Activated naive CD4-positive, alpha-beta T cell treated with Interleukin-2 at 50 U/mL for 16 hours (primary cell): ENCODE measurements around the gene KCNT1.

Source experiments
- DNase-seq: peaks from one replicate; pipeline ENCODE4 v3.0.0-alpha.2; 2020

KCNT1 gene

GRCh38 chr9:135749171-135750045, 47.4 kb downstream of the KCNT1 start:
- no peak for DNase-seq

GRCh38 chr9:135750786-135751185, 48.8 kb downstream of the KCNT1 start:
- DNase-seq = no peak

- DNase-seq = no peak
Measured at GRCh38 chr9:135751501-135751900, 49.5 kb downstream of the KCNT1 start.

GRCh38 chr9:135752281-135753204, 50.6 kb downstream of the KCNT1 start:
- no peak for DNase-seq

GRCh38 chr9:135753391-135754105, 51.6 kb downstream of the KCNT1 start:
- DNase-seq = no peak

- DNase-seq = no peak
Measured at GRCh38 chr9:135756576-135756975, 54.6 kb downstream of the KCNT1 start.

- no peak for DNase-seq
Measured at GRCh38 chr9:135757356-135757755, 55.4 kb downstream of the KCNT1 start.

- no peak for DNase-seq
Measured at GRCh38 chr9:135758056-135758455, 56.1 kb downstream of the KCNT1 start.

- DNase-seq = no peak
Measured at GRCh38 chr9:135758870-135759269, 56.9 kb downstream of the KCNT1 start.

- DNase-seq = no peak
Measured at GRCh38 chr9:135759676-135760300, 57.8 kb downstream of the KCNT1 start.

- no peak for DNase-seq
Measured at GRCh38 chr9:135760465-135760864, 58.5 kb downstream of the KCNT1 start.

- DNase-seq = no peak
Measured at GRCh38 chr9:135761150-135761844, 59.3 kb downstream of the KCNT1 start.

GRCh38 chr9:135761845-135762168, 59.8 kb downstream of the KCNT1 start:
- DNase-seq = no peak

GRCh38 chr9:135762921-135763320, 60.9 kb downstream of the KCNT1 start:
- no peak for DNase-seq

- no peak for DNase-seq
Measured at GRCh38 chr9:135763716-135764446, 61.9 kb downstream of the KCNT1 start.

GRCh38 chr9:135764731-135765130, 62.7 kb downstream of the KCNT1 start:
- no peak for DNase-seq

- no peak for DNase-seq
Measured at GRCh38 chr9:135765416-135765815, 63.4 kb downstream of the KCNT1 start.

- DNase-seq = no peak
Measured at GRCh38 chr9:135766251-135766650, 64.3 kb downstream of the KCNT1 start.

- no peak for DNase-seq
Measured at GRCh38 chr9:135766707-135767106, 64.7 kb downstream of the KCNT1 start.

- no peak for DNase-seq
Measured at GRCh38 chr9:135768516-135769218, 66.7 kb downstream of the KCNT1 start.
